Measurements from ENCODE around the gene CDH4.

The CDH4 gene

GRCh38 chr20:61573415-61574305 is 321.6 kb downstream of the CDH4 start:
- CTCF ChIA-PET = no interaction called here
- TF ChIP-seq CTCF (IDR thresholded peaks at IDR 0.05; ENCODE audit: insufficient read depth, low read length, missing control alignments) = no peak
- POLR2A ChIA-PET = no interaction called here
- no peak for DNase-seq (ENCODE audit: low read depth, low spot score)
- H3K4me3 ChIP-seq (ENCODE audit: low read depth, low read length) = no peak overlapping the region

GRCh38 chr20:61575151-61575937 is 323.3 kb downstream of the CDH4 start:
- no peak for TF ChIP-seq CTCF (IDR thresholded peaks at IDR 0.05; ENCODE audit: insufficient read depth, low read length, missing control alignments)
- DNase-seq (ENCODE audit: low read depth, low spot score) = no peak
- CTCF ChIA-PET = no interaction called here
- POLR2A ChIA-PET = no interaction called here
- H3K4me3 ChIP-seq (ENCODE audit: low read depth, low read length) = no peak overlapping the region

- H3K4me3 ChIP-seq (ENCODE audit: low read depth, low read length) = no peak overlapping the region
- ChIA-PET CTCF (no interaction called here), POLR2A (no interaction called here)
- no peak for TF ChIP-seq CTCF (IDR thresholded peaks at IDR 0.05; ENCODE audit: insufficient read depth, low read length, missing control alignments)
- no peak for DNase-seq (ENCODE audit: low read depth, low spot score)
These were observed 324.3 kb downstream of the CDH4 start for GRCh38 chr20:61576372-61576771.

- H3K4me3 ChIP-seq (ENCODE audit: low read depth, low read length) = no peak overlapping the region
- CTCF ChIA-PET = no interaction called here
- POLR2A ChIA-PET = no interaction called here
- no peak for TF ChIP-seq CTCF (IDR thresholded peaks at IDR 0.05; ENCODE audit: insufficient read depth, low read length, missing control alignments)
- no peak for DNase-seq (ENCODE audit: low read depth, low spot score)
These were observed 325.0 kb downstream of the CDH4 start for GRCh38 chr20:61577065-61577464.

GRCh38 chr20:61579908-61580307 is 327.8 kb downstream of the CDH4 start:
- DNase-seq (ENCODE audit: low read depth, low spot score) = no peak
- H3K4me3 ChIP-seq (ENCODE audit: low read depth, low read length) = no peak overlapping the region
- POLR2A ChIA-PET = no interaction called here
- TF ChIP-seq CTCF (IDR thresholded peaks at IDR 0.05; ENCODE audit: insufficient read depth, low read length, missing control alignments) = no peak
- CTCF ChIA-PET = no interaction called here

Measured in AG04449 (cell line).